ENCODE data around the gene SLC66A2.
A peak's percentile ranks its signal among the peaks of the same experiment; 100 is the strongest.

Gene SLC66A2

DNA sequence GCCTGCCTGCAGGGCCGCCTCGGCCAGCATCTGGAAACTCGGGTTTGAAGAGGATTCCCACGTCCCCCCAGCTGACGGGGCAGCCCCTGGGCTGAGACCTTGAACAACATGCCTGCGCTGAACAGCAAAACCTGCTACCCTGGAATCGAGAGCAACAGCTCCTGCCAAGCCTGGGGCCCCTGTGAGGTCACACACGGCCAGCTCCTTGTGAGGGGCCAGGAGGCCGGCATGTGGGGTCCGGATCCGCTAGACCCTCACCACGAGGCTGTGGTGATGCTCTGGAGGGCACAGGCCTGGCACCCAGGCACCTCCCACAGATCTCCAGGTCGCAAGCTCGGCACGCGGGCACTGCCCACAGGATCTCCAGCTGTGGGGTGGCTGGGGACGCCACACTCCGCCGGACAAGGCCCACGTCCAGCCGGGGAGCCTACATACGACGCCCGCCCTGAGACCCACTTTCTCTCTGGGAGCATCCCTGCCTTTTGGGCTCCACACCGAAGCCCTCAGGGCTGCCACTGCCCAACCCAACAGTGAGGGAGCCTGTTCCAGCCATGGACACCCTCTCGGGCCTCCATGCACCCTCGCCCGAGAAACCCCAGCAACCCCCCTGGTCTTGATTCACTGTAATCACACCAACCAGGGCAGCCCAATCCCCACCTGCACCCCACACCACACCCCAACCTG is 34.1 kb downstream of the SLC66A2 start:
- DNase-seq = no peak

DNA sequence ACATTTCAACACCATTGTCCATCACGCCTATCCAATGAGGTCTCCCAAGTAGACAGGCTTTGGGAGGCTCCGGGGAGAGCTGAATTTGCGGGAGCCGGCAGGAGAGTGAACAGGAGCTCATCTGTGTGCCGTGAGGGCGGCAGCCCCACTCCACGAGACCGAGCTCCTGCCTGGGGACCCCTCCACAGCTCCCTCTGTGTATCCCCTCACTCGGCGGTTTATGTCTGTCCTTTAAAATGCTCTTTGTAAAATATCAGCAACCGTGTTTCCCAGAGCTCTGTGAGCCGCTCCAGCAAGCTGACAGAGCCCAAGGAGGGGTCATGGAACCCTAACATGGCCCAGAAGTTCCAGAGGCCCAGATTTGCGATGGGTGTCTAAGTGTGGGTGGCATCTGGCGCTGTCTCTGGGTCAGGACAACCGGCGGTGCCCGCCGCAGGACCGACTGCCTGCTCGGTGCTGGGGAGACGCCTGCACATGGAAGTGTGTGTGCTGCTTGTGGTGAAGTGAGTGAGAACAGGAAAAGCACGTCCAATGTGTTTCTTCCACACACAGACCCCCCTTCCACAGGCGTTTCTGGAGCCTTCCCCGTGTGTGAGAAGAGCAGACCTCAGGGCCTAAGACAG is 34.8 kb downstream of the SLC66A2 start:
- DNase-seq = no peak

DNA sequence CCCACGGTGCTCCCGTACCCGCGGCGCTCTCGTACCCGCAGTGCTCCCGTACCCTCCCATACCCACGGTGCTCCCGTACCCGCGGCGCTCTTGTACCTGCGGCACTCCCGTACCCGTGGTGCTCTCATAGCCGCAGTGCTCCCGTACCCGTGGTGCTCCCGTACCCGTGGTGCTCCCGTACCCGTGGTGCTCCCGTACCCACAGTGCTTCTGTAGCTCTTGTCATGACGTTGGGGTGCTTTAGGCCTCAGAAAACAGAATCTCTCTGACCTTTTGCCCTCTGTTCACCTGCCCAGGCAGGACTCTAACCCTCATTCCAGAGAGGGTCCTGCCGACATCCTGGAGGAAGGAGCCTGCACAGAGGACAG is 35.3 kb downstream of the SLC66A2 start:
- DNase-seq = no peak

DNA sequence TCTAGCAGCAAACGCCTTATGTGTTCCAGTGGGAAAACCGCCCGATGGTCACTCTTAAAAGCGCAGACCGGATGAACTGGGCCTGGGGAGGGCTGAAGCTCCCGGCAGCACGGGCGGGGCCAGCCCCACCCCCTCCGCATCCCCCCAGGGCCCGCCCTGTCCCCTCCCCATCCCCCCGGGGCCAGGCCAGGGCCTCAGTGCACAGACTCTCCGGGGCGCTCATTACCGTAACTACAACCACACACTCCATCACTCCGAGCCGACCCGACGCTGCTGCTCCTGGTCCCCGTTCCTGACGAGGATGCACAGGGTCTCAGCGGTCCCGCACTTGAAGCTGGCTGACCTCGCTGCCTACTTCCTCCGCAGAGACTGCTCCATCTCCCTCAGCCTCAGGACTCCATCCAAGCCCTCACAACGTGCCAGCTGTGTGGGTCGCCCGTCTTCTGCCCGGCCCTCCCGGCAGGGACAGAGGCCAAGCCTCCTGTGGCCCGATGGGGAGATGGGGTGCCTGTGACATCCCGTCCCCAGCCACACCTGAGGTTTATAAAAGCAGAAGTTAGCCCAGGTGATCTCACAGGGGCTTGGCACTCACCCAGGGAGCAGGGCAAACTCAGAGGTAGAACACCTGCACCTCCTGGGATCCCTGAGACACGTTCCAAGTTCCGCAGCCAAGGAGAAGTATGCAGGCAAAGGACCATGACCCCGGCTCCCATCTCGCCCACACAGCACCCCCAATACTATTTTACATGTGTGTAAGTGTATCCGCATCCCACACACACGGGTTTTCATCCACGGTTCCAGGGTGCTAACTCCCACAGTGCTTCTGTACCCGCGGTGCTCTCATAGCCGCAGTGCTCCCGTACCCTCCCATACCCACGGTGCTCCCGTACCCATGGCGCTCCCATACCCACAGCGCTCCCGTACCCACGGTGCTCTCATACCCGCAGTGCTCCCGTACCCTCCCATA is 36.0 kb downstream of the SLC66A2 start:
- DNase-seq = no peak

DNA sequence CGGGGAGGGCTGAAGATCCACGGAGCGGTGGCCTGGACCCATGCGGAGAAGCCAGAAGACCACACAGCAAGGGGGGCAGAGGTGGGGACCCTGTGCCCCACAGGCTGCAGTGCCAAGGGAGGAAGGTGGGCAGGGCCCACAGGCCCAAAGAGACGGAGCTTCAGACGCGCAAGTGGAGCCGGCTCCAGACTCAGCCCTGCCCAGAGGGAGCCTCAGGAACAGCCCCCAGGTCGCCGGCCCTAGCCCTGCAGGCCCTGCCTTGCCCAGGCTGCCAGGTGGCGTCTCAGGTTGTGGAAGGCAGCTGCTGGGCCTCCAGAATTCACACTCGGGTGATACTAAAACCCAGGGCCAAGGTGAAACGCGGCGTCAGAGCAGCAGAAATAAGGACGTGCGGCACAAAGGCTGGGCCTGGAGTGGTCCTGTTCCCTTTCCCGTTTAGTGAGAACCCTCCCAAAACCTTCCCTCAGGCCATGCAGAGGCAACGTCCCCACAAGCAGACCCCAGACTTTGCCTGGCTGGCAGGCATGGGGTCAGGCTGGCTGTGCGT is 36.8 kb downstream of the SLC66A2 start:
- no peak for DNase-seq

DNA sequence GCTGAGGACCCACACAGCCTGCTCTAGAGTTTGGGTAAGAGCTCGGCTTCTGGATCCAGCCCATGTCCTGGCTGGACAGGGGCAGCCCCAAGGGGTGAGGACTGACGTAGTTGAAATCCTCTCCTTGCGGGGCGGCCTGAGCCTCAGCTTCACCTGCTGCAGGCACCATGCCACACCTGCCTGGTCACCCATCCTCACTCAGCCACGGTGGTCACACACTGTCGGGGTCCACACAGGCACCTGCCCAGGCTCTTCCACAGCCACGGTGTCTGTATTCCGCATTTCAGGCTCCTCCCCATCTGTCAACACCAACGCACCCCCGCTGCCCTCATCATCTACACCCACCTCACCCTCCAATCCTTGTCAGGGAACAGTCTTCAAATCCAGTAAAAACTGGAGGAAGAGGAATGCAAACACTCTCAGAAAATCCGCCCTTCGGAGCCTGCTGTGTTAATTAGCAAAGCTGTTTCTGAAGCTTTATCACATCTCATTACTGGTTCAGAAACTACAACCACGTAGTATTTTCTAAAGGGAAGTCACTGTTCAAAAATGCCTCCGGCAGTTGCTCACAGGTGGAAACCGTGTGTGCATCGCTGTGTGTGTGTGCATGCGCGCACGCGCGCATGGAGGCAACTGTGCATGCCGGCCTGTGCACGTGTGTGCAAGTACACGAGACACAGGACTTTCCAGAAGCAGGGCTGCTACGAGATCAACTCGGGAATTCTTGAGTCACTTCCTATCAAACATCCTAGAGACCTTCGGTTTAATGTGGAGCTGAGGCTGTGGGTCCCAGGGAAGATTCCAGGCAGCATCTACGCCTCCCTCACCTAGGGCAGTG is 38.2 kb downstream of the SLC66A2 start:
- DNase-seq = no peak

DNA sequence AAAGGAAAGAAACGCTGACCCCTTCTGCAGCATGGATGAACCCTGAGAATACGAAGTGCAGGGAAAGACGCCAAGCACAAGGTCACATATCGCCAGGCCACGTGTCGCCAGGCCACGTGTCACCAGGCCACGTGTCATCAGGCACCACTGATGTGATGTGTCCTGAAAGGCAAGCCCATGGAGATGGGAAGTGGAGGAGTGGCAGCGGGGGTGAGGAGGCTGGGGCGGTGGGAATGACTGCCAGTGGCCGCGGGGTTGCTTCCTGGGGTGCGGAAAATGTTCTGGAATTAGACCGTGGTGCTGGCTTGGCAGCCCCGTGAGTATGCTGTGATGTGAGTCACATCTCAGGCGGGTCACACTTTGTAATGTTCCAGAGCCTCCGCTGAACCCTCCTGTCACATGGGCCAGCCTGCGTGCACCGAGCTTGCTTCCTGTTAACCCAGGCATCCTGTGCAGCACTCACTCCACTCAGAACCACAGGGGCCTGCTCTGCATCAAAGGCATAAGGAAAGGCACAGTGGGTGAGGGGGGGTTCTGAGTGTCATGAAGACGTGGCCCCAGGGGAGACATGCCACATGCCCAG is 39.0 kb downstream of the SLC66A2 start:
- DNase-seq = peak; percentile 19

DNA sequence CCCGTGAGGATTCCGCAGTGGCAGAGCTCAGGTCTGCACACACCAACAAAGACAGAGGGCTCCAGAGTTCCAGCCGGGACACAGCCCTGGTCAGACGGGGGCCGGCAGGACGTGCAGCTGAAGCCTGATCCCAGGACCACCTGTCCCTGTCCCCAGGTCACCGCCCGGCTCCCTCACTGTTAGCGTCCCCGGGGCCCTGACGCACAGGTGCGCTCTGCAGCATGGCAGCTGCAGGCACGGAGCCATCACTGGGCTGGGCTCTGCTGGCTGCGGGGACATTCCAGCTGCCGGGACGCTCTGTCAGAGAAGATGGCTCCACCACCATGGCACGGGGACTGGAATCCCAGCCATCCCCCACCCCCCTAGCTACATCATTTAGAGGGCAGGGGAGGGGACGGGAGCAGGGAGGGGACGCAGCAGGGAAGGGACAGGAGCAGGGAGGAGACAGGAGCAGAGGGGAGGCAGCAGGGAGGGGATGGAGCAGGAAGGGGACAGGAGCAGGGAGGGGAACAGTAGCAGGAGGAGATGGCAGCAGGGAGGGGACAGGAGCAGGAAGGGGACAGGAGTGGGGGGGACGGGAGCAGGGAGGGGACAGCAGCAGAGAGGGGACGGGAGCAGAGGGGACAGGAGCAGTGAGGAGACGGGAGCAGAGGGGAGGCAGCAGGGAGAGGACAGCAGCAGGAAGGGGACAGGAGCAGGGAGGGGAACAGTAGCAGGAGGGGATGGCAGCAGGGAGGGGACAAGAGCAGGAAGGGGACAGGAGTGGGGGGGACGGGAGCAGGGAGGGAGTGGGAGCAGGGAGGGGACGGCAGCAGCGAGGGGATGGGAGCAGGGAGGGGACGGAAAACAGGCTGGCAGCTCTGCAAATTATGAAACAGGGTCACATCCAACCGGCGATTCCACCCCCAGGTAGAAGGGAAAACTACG is 39.8 kb downstream of the SLC66A2 start:
- no peak for DNase-seq

DNA sequence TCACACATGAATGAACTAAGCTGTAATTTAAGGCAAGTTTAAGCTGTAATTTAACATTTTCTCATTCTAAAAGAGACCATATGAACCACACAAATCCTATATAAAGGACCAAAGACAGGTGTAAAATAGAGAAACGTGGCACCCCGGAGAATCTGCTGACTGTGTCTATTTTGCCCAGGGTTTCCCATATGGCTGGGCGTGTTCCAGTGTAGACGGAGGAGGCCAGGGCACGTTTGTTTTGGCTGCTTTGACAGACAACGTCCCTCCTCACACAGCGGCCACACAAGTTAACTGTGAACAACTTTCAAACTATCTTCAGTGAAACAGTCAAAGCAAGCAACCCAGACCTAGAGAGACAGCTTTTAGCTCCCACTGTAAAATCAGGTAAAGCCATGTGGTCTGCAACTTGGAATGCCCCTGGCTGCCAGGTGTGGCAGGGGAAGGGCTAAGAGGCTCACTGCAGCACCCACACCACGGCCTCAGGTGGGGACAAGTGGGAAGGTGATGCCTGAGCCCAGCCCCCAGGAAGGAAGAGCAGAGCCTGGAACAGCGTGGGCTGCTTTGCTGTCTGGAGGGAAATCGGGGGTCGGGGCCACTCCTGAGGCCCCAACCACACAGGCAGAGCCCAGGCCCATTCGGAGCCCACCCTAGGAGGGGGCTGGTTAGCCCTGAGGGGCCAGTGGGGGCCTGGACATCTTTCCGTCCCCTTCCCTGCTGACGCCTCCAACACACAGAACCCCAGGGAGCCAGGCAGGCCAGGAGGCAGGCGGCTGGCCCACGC is 40.7 kb downstream of the SLC66A2 start:
- DNase-seq = no peak

DNA sequence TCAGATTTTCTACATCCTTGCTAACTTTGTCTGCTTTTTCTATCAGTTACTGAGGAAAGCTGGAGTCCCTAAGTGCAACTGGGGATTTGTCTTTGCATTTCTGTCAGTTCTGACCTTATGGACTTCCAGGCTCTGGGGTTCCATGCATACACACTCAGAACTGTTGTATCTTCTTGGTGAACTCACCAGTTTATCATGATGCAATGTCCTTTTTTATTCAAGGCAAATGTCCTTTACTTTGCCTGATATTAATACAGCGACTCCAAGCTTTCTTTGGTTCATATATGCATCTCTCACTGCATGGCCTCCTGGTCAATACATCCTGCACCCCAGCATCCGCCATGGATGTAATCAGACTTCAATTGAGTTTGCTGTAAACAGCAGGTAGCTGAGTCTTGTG is 44.7 kb downstream of the SLC66A2 start:
- no peak for DNase-seq

DNA sequence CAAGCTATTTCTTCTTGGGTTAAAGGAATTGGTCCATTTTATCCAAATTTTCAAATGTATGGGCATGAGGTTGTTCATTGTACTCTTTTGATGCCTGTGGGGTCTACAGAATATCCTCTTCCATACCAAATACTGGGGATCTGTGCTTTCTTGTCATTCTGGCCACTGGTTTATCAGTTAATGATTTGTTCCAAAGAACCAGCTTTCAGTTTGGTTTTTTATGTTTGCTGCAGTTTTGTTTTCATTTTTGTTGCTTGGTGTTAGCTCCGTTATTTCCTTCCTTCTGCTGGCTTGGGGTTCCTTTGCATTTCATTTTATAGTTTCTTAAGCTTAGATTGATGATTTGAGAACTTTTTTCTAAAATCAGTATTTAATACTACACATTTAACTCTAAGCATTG is 45.5 kb downstream of the SLC66A2 start:
- DNase-seq = no peak

DNA sequence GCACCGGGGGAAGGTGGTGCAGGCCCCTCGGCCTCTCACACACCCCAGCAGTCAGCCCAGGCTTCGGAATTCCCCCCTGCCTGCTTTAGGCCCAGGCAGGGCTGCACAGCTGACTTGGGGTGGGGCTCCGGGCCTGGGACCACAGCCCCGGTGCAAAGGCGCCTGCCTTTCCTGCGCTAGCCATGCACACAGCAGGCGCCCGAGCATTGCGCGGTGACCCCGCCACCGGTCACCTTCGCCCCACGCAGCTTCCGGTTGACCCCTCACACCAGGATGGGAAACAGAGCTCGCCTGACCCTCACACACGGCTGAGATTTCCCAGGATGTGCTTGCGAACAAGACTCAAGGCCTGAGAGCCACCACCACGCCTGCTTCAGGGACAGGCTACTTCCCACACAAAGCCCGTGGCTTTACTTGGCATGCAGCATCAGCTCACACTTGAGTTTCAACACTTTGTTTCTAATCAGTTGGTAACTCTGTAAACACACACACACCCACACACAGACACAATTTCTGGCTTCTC is 46.0 kb downstream of the SLC66A2 start:
- no peak for DNase-seq

DNA sequence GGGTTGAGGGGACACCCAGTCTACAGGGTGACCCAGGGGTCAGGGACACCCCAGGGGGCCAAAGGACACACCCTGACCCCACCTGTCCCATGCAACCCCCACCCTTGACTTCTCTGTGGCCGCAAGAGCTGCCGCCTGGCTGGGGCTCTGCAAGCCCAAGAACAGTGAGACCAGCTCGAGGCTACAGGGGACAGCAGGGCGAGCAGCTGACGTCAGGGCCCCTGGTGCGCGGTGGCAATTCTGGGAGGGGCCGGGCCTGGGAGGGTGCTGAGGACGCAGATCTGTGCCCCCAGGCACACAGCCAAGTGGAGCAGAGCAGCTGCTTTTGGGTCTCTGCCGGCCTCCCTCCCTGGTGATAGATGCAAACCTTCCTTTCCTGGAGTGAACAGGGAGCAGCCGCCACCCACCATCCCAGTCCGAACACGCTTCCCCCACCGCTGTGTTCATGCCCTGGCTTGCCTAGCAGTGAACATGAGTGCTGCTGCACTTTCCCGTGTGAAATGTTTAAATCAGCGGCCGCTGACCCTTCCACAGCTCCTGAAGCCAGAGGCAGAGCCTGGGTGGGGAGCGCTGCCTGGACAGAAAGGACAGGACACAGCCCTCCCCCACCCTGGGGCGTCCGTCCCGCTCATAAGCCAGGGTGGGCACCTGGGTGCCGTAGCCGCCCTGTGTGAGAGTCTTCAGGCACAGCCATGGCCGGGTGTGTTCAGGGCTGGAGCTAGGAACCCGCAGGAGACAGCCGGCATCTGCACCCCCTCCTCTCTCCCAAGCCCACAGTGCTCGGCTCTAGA is 46.9 kb downstream of the SLC66A2 start:
- DNase-seq = no peak

DNA sequence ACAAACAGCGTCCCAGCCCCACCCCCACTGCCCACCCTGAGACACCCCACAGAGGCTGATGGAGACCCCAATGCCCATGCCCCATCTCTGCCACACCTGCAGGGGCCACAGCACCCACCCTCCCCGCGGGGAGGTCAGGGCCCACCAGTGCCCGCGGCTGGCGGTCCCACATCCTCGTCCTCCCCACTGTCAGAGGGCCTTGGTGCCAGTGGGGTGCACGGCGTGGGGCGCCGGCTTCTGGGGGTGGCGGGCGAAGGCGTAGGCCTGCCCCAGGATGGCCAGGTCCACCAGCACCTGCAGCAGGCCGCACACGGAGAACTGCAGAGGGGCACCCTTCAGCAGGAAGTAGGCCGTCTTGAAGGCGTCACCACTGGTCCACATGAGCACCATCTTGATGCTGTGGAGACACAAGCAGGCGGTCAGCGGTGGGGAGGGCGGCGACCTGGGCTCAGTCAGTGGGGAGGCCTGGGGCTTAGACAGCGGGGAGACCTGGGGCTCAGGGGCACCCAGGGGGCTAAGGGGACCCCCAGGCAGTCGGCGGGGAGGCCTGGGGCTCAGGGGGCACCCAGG is 47.6 kb downstream of the SLC66A2 start:
- no peak for DNase-seq

DNA sequence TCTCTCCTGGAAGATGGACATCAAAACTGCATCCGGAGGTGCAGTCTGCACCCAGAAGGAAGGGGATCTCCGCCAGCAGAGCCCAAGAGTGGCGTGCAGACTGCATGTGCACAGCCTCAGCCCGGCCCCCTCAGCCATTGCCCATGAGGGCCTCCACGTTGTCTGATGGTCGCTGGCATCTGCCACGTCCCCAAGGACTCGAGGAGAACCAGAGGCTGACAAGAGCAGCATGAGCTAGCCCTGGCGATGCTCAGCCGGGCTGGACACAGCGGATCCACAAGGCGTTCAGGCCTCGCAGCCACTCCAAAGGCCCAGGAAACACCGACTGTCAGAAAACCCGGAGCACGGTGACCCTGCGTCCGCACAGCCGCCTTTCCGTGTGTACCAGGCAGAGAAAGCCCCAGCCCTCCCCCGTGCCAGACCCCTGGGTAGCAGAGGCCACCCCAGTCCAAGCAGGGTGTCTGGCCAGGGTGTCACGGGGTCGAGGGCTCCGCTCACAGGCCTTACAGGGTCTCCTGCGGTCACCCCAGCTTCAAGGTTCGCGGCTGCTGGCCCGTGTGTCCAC is 48.3 kb downstream of the SLC66A2 start:
- no peak for DNase-seq

DNA sequence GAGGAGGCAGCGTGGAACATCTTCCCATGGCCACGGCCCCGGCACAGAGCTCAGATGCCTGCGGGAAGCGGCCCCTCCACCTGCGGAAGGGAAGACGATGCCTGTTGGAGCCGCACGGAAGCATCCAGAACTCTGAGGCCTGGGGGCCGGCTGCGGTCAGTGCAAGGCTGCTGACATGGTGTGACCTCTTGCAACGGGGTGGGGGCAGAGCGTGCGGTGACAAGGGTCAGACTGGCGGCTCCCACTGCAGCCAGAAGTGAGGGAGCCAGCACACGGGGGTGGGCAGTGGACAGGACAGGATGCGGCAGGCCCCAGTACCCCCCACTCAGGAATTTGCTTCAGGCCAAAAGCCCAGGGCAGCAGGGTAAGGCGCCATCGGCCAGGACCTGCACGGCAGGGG is 48.8 kb downstream of the SLC66A2 start:
- no peak for DNase-seq

DNA sequence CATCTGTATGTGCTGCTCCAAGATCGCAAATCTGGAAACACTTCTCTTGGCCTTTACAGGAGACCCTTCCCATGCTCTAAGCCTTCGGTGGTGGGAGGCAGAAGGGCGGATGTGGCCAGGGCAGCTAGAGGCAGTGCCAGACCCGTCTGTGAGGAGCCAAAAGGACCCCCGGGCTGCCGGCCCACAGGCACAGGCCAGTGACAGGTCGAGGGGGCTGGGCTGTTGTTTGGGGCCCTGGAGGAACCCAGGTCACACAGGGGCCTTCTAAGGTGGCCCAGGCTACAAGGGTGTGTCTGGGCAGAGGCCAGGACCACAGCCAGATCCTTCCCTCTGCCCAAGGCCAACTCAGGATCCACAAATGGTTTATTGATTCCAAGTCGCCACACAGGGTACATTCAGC is 49.4 kb downstream of the SLC66A2 start:
- no peak for DNase-seq

DNA sequence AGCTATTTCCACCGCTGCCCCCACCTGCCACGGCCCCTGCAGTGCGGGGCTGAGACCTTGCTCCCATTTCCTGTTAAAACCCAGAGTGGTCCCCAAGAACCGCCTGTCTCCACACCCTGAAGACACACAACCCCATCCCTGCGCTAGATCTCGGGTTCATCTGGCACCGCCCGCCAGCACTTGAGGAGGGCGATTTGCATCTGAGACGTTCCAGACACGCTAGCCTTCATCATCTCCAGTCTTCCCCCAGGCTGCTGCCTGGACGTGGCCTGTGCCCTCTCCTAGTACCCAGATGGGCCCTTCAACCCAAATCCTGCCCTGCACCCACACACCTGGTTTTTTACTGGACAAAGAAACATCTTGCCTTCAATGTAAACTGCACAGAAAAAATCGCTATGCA is 49.8 kb downstream of the SLC66A2 start:
- no peak for DNase-seq

Measured in activated CD4-positive, alpha-beta T cell treated with anti-CD3 and anti-CD28 coated beads, Interleukin-2, amount 50 U/mL, for 1 hour (primary cell).